Ramos (cell line): ENCODE data around the gene KYNU.
"Not testable (repeated sequence)": the region's sequence is repeated elsewhere in the genome, so short reads cannot be mapped to it uniquely, and the experiment has no call there.

ENCODE experiments used
- in situ Hi-C: fragments of 300-500 bp; cut with MboI; formaldehyde crosslinking; loops from one replicate; pipeline ENCODE4 v1.14.3; 2022; ENCODE audit warnings: low sequenced_read_pairs; ENCODE audit not compliant: unreplicated experiment

KYNU gene

DNA sequence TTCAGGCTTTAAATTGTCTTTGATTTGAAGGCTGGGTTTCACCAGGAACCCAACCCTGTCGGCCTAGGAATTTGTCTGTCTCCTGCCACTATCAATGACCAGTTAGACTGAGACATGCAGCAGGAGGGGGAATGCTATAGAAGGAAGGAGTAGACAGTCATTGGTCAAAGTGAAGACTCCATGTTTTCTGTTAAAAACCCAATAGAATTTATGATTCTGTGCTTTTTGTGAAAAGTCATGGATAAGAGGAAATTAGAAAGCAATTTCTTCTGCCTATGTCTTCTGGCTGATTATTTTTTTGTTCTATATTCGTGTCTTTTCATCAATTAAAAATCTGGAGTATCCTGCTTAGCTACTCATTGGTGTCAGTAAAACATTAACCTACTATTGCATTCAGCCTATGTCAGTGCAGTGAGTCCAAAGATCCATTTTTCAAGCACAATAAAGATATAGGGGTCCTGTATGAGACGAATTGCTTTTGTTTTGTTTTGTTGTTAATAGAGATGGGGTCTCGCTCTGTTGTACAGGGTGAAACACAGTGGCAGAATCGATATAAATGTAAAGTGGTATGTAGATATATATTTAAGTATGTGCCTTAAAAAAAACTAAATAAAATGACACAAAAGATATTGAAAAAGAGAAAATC, 7.9 kb upstream of the KYNU start:
- in situ Hi-C loops: no loop called here

DNA sequence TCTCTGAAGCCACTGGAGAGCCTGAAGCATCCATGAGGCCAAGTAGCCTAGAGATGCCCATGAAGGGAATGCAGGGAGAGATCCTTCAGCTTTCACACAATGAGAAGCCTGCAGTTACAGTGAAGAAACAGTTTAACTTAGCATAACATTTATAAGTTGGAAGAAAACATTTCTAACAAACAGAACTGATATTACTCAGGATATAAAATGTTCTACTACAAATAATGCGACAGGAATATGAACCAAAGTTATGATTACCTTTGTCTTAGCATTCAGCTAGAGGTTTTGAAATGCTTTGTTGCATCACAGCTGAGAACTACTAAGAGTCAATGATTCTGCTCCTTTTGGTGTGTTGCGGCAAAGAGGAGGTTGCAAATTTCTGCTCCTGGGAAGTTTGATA, 6.9 kb upstream of the KYNU start:
- in situ Hi-C loops: no loop called here

DNA sequence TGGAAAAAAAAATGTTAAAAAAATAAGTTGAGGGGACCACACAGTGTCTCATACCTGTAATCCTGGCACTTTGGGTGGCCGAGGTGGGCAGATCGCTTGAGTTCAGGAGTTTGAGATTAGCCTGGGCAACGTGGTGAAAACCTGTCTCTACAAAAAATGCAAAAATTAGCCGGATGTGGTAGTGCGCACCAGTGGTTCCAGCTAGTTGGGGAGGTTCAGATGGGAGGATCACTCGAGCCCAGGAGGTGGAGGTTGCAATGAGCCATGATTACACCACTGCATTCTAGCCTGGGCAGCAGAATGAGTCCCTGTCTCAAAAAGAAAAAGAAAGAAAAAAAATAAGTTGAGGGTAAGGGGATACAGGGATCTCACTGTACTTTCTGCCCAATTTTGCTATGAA, 6.1 kb upstream of the KYNU start:
- in situ Hi-C loops: no loop called here

DNA sequence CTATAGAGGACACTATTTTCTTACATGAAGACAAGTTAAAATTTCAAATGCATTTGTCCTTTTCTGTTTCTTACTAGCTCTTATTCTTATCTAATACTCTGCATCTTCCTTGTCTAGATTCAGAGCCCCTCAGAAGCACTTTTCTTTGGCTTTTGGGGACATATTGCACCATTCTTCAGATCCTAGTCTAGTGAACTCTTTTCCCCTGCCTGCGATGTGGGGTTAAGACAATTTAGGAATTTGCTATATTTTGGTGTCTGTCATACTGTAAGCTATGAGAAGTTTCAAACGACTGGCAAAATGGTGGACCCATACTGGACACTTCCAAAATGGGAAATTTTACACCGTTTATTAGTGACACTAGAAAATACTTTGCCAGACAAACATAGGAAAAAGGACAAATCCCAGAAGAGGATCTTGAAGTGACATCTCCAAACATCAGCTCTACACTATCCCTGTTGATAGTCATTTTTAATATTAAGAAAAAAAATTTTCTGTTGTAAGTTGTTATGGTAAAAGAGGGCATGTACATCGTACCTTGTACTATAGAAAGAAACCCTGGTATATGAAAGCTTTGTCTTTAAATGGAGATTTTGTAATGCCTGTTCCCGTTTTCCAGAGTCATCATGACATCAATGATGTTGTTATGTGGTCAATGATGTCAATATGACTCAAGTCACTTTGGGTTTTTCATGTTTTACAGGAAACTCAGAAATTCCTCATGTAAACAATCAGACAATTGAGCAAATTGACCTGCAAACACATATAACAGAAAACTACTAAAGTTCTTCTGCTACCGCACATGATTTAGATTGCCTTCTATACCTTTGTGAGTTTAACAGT, 4.4 kb upstream of the KYNU start:
- in situ Hi-C loops: no loop called here

DNA sequence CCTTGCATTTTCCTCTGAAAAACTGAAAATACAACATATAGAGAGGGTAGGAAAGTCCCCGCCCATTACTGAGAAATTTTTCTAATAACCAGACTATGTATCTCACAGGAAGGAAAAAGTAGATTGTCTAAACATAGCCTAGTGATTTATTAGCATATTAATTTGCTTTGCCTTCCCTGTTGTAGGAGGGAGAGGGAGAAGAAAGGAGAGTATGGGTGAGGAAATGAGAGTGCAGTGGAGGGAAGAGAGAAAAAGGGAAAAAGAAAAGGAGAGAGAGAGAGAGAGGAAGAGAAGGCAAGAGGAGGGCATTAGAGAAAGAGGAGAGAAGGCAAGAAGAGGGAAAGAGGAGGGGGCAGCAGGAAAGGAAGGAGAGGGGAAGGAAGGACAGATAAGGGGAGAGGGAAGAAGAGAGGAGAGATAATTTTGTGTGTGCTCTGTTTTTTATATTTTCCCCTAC, 3.6 kb upstream of the KYNU start:
- in situ Hi-C loops: no loop called here

DNA sequence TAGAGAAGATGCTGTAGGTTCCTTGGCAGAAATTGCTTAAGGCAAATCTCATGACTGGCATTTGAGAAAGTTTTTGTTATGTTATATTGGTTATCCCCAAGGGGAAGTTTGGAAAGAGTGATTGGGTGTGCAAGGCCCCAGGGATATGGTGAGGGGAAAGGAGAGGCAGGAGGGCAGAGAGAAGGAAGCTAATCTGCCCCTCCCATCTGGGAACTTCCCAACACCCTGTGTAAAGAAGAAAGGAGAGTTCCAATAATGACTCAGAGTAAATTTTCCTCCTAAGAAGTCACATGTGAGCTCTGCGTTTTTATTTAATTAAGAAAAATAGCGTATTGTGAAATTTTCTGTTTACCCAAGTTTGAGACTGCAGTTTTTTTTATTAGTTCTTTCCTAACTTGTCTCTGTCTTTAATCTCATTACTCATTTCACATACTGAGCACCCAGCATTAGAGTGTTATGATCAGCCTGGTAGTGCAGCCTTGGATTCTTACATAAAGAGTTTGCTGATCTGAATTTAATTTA, 3.1 kb upstream of the KYNU start:
- in situ Hi-C loops: no loop called here

DNA sequence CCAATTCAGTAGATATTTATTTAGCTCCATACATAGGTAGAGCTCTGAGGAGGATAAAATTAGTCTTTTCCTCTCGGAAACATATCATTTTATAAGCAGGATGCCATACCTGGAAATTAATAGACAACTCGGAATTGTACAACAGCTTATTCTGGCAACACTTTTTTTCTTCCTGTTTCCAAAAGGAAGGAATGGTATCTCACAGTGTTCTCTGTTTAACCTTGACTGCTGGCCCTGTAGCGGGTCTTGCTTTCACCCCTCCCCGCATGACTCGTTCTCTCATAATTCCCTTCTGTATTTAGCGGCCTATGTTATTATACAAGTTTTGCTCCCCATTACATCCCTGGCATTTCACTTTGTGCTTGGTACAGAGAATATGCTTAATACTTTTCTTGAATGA, 2.5 kb upstream of the KYNU start:
- in situ Hi-C loops: no loop called here

DNA sequence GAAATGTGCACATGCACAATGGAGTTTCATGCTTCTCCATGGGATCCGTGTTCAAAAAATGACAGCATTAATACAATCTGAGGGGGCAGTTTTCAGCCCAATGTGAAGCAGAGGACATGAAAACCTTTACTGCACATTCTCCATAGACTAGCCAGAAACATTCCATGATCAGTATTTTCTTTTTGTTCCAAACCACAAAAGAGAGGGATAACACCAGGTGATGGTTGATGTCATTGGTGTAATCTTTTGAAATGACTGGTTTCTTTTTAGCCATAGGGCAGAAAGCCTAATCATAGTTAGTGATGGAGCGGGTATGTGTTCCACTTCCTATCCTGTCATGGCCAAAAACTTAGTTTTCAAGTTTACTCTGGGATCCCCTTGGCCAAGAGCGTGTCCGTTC, 1.8 kb upstream of the KYNU start:
- in situ Hi-C loops: no loop called here

DNA sequence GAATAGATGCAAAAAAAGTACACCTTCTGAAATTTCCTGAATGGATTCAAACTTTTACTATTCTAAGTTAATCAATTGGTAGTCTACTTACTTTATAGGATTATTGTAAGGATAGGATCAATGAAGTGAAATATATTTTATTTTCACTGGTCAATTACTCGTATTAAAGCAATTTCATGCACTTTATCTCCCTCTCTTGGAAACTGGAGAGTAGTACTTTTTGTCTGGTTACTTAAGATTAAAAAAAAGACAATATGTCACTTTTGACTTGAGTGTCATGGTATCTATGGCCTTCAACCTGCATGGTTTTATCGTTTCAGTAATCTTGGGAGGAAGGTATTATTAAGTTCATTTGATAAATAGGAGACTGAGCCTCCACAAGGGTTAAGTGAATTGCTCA, 1.0 kb upstream of the KYNU start:
- in situ Hi-C loops: no loop called here

DNA sequence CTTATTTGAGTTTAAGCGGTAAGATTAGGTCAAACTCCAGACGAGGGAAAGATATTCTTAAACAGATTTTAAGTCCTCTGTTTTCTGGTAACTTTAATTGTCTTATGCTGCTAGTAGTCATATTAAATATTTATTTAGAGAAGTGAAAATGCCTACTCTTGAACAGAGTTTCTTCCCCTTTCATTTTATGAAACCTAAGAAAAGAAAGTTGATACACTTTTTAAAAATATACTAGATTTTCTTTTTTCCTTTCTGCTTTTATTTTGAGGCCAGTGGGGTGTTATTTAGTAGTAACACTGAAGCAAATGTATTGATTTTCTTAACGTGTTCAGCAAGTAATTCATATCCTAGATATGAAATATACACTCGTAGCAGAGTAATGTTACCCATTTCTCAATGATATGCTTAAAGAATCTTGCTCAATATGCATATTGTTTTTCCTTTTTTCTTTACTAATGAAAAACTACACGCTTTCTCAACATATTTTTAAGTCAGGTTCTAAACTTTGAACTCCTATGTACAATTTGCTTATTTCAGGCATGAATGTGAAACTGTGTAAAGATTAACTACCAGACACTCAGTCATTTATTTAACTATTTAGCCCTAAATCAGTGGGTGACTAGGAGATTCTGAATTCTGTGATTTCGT, 691 bp downstream of the KYNU start:
- in situ Hi-C loops: no loop called here

DNA sequence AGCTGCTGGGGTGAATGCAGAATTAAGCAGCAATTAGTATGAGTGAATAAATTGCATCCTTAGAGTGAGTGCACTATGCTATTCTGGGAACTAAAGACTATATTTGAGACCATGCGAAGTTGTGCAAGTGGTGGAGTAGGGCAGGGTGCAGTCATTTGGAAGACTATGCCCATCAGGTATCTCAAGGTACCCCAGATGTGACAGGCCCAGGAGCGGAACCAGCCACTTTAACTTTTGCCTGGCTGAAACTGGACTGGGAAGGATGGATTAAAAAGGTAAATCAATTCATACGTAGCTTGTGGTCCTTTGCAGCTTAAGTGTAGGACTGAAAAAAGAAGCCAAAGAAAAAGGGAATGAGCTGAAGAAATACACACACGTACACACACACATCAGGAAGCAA, 1.7 kb downstream of the KYNU start:
- in situ Hi-C loops: no loop called here

DNA sequence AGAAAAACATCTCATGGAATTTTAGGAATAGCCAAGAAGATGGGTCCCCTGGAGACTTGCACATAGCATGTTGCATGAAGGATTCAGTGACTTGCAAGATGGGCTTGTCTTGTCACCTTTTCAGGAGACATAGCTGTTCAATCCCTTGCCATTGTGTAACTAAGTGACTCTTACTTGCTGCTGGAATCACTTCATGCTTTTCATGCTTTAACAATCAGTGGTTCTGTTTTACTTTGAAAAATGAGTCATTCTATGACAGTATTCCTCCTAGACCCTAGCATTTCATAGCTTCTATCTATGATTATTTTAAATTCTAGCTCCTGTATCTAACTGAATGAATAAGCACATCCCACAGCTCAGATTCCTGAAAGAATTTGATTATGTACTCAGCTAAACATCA, 2.8 kb downstream of the KYNU start:
- in situ Hi-C loops: no loop called here

DNA sequence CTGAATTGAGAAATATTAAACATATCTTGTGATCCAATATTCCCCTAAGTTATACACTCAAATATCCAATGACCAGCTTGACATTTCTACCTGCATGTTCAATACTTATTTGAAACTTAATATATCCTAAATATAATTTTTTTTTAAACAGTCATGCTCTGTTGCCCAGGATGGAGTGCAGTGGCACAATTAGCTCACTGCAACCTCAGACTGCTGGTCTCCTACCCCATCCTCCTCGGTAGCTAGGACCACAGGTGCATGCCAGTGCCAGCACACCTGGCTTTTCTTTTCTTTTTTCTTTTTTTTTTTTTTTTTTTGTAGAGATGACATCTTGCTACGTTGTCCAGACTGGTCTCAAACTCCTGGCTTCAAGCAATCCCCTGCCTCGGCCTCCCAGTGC, 4.2 kb downstream of the KYNU start:
- in situ Hi-C loops: no loop called here

DNA sequence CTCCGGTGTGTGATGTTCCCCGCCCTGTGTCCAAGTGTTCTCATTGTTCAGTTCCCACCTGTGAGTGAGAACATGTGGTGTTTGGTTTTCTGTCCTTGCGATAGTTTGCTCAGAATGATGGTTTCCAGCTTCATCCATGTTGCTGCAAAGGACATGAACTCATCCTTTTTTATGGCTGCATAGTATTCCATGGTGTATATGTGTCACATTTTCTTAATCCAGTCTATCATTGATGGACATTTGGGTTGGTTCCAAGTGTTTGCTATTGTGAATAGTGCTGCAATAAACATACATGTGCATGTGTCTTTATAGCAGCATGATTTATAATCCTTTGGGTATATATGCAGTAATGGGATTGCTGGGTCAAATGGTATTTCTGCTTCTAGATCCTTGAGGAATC, 5.0 kb downstream of the KYNU start:
- in situ Hi-C loops: not testable (repeated sequence)

DNA sequence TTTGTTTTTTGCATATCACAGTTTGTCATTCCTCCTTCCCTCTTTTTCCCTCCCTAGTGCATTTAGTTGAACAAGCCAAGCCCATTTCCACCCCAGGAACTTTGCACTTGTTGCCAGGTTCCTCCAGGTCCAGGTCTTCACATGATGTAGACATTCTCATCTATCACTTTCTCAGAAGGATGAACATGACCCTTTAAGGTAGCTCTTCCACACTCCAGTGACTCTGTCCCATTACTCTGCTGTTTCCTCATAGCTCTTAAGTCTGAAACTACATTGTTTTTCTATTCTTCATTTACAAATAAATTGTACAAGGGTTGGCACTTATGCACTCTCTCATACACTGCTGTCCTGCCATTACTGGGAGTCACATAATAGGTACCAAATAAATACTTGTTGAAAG, 6.1 kb downstream of the KYNU start:
- in situ Hi-C loops: no loop called here

DNA sequence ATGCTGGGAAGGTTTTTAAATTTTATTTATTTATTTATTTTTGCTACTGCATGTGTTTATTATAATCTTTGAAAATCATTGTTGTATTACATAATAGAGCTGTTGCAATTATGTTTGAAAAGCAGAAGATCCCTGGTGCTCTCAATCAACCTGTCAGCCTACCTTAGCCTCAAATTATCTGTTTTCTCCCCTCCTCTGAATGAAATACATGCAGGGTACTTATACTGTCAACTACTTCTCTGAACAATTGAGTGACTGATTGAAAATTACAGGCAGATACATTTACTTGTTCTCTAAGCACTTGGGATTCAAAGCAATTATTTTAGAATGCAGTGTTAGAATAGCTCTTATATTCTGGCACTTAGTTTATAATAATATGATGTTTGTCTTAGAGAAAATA, 8.1 kb downstream of the KYNU start:
- in situ Hi-C loops: no loop called here

DNA sequence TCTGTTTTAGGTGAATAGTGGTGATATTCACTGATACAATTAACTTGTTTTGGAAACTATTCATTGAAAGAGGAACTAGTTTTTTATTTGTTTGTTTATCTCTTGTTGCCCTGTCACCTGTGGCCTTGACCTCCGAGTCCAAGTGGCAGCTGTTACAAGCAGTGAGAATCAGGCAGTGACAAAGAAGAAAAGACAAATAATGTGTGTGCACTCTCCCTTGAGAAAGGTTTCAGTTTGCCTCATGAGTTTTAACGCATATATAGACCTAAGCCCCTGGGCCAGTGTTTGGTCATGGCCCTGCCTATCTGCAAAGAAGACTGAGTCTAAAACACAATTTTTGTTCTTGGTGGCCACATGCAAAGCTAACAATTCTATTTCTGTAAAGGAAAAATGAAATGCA, 15.3 kb downstream of the KYNU start:
- in situ Hi-C loops: no loop called here

DNA sequence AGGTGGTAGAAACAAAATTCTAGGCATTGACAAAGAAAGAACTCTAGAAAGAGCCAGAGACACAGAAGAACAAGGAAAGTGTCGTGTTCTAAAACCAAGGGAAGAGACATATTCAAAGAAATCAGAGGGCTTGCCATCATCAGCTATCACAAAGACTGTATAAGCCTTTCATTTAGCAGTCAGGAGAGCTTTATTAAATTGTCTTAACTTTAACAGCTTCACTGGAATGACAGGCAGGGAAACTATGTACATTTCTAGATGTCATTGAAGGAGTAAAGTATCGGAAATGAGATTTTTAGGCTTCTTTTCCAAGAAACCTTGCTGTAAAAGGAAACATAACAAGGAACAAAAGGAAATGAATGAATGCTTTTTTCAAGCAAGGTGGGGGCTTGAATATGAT, 15.8 kb downstream of the KYNU start:
- in situ Hi-C loops: no loop called here

DNA sequence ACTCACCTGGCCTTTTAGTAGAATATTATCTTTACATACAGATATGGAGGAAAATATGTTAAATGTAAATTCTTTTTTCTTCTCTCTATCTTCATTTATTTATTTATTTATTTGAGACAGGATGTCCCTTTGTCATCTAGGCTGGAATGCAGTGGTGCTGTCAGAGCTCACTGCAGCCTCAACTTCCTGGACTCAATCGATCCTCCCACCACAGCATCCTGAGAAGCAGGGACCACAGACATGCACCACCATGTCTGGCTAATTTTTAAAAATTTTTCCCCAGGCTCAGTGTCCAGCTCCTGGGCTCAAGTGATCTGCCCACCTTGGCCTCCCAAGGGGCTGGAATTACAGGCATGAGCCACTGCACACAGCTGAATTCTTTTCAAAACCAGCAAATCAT, 20.3 kb downstream of the KYNU start:
- in situ Hi-C loops: no loop called here

DNA sequence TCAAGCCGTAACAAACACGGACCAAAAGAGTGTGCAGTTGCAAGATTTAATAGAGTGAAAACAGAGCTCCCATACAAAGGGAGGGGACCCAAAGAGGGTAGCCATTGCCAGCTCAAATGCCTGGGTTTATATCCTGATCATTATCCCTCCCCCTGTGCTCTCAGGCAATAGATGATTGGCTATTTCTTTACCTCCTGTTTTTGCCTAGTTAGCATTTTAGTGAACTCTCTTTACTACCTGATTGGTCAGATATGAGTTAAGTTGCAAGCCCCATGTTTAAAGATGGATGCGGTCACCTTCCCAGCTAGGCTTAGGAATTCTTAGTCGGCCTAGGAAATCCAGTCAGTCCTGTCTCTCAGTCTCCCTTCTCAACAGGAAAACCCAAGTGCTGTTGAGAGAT, 22.9 kb downstream of the KYNU start:
- in situ Hi-C loops: not testable (repeated sequence)

DNA sequence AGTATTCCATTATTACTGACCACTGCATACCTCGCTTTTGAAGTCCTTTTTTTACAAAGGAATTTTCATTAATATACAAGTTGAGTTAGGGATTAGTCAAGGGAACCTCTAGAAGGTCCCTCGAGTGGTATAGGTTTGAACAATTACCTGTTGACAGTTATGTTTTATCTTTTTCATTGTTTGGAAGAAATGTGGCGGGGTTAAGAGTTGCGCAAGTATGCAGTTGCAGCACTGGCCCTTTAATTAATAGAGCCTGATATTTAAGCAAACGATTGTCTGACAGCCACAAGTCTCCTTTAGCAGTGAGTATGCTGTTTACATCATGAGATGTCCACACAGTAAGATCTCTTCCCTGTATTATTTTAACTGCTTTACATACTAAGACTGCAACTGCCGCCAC, 24.3 kb downstream of the KYNU start:
- in situ Hi-C loops: no loop called here
